ENCODE measurements around the gene B2M.
"Not testable (repeated sequence)": the region's sequence is repeated elsewhere in the genome, so short reads cannot be mapped to it uniquely, and the experiment has no call there.

The B2M gene

GRCh38 chr15:44711096-44711742 lies at the start of gene B2M, which contains the start of gene PATL2:
Gene B2M, plus strand, starts transcription at chr15:44711517. Its CDS starts 30 bp downstream, at chr15:44711547.
Gene PATL2, minus strand, starts transcription at chr15:44711323. Its CDS starts 34,833 bp downstream, at chr15:44676490.
- peak; percentile 94 for DNase-seq (ENCODE audit: low read depth in 1 of 2, low spot score in 1 of 2)

- no peak for DNase-seq (ENCODE audit: low read depth in 1 of 2, low spot score in 1 of 2)
Observed at GRCh38 chr15:44661576-44661975, 49.7 kb upstream of the B2M start.

- DNase-seq (ENCODE audit: low read depth in 1 of 2, low spot score in 1 of 2) = peak; percentile 58 to 68
Observed at GRCh38 chr15:44662478-44663409, 48.6 kb upstream of the B2M start.

- DNase-seq (ENCODE audit: low read depth in 1 of 2, low spot score in 1 of 2) = peak; percentile 86 to 93
Observed at GRCh38 chr15:44663410-44664308, 47.7 kb upstream of the B2M start, which contains the start of gene SPG11. Gene SPG11, minus strand, starts transcription at chr15:44663662. Its CDS starts 15 bp downstream, at chr15:44663647.

- DNase-seq (ENCODE audit: low read depth in 1 of 2, low spot score in 1 of 2) = no peak
Observed at GRCh38 chr15:44666210-44667038, 44.9 kb upstream of the B2M start.

GRCh38 chr15:44667039-44667360 lies 44.3 kb upstream of the B2M start:
- DNase-seq (ENCODE audit: low read depth in 1 of 2, low spot score in 1 of 2) = no peak

- DNase-seq (ENCODE audit: low read depth in 1 of 2, low spot score in 1 of 2) = no peak
Observed at GRCh38 chr15:44668921-44669320, 42.4 kb upstream of the B2M start.

GRCh38 chr15:44670087-44670950 lies 41.0 kb upstream of the B2M start:
- no peak for DNase-seq (ENCODE audit: low read depth in 1 of 2, low spot score in 1 of 2)

- DNase-seq (ENCODE audit: low read depth in 1 of 2, low spot score in 1 of 2) = no peak
Observed at GRCh38 chr15:44673639-44674038, 37.7 kb upstream of the B2M start.

- no peak for DNase-seq (ENCODE audit: low read depth in 1 of 2, low spot score in 1 of 2)
Observed at GRCh38 chr15:44675911-44676310, 35.4 kb upstream of the B2M start.

- no peak for DNase-seq (ENCODE audit: low read depth in 1 of 2, low spot score in 1 of 2)
Observed at GRCh38 chr15:44676676-44677075, 34.6 kb upstream of the B2M start.

- no peak for DNase-seq (ENCODE audit: low read depth in 1 of 2, low spot score in 1 of 2)
Observed at GRCh38 chr15:44682211-44682610, 29.1 kb upstream of the B2M start.

- DNase-seq (ENCODE audit: low read depth in 1 of 2, low spot score in 1 of 2) = peak in 1 of 2 donors; percentile 63
Observed at GRCh38 chr15:44682809-44683682, 28.3 kb upstream of the B2M start.

- DNase-seq (ENCODE audit: low read depth in 1 of 2, low spot score in 1 of 2) = not testable (repeated sequence)
Observed at GRCh38 chr15:44689318-44689717, 22.0 kb upstream of the B2M start.

- not testable (repeated sequence) for DNase-seq (ENCODE audit: low read depth in 1 of 2, low spot score in 1 of 2)
Observed at GRCh38 chr15:44690245-44690644, 21.1 kb upstream of the B2M start.

- DNase-seq (ENCODE audit: low read depth in 1 of 2, low spot score in 1 of 2) = no peak
Observed at GRCh38 chr15:44692659-44693058, 18.7 kb upstream of the B2M start.

- no peak for DNase-seq (ENCODE audit: low read depth in 1 of 2, low spot score in 1 of 2)
Observed at GRCh38 chr15:44694416-44694815, 16.9 kb upstream of the B2M start.

- no peak for DNase-seq (ENCODE audit: low read depth in 1 of 2, low spot score in 1 of 2)
Observed at GRCh38 chr15:44695294-44695693, 16.0 kb upstream of the B2M start.

Measured in stimulated activated CD4-positive, alpha-beta T cell treated with anti-CD3 and anti-CD28 coated beads, Interleukin-15, amount 100 ng/mL, for 1 hour (primary cell).